NCI-H748 treated with DMSO at 0.1 percent for 48 hours (cell line): ENCODE measurements around the gene TRMT11.

ENCODE experiments used
- DNase-seq: peaks from one replicate; lab custom pipeline; 2025; lab: John Stamatoyannopoulos, UW

Gene TRMT11

DNA sequence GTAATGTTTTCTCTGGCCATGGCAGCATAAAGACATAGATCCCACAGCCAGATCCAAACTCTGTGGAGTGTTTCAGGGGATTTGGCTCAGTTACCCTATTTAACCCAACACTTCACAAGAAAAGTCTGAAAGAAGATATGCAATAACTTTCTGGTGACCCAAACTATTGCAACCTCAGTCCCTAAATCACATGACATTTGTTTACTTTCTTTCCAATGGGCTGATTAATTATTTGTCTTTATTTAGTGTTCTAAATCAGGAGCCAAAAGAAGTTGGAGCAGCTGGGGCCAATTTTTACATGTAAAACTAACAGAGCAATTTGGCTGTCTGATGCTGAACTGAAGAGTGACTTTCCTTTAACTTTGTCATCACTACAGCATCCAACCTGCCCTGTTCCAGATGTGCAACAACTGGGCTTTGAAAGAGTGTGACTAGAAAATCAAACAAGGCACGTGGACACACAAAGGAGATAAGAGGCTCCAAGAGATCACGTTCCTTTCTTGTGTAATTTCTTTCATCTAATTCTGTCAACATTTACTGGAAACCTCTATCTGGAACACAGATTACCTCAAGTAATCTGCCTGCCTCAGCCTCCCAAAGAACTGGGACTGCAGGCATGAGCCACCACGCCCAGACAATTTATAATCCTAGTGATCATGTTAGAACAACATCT is 90.8 kb downstream of the TRMT11 start:
- no peak for DNase-seq

GRCh38 chr6:126077810-126078776 is 91.8 kb downstream of the TRMT11 start:
- DNase-seq: no peak

- no peak for DNase-seq
These were observed 97.5 kb downstream of the TRMT11 start for GRCh38 chr6:126083875-126084274.

DNA sequence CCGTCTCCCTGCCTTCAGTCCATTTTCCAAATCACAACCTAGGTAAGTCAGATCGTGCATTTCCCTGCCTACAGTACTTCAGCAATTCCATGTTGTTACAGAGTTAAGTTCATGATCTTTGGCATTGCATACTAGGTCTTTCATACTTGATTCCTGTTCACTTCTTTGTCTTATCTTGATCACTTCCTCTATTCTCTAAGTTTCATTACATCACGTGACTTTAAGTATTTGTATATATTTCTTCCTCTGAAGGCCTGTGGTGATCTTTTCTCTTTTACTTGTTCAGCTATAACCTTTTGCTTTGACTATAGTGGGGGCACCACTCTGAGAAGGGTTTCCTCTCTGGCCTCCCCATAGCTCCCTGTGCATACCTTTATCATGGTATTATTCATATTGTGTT is 100.2 kb downstream of the TRMT11 start:
- DNase-seq: no peak
